ENCODE measurements around the gene STAT6.
"Not testable (repeated sequence)": the region's sequence is repeated elsewhere in the genome, so short reads cannot be mapped to it uniquely, and the experiment has no call there.

STAT6 gene

DNA sequence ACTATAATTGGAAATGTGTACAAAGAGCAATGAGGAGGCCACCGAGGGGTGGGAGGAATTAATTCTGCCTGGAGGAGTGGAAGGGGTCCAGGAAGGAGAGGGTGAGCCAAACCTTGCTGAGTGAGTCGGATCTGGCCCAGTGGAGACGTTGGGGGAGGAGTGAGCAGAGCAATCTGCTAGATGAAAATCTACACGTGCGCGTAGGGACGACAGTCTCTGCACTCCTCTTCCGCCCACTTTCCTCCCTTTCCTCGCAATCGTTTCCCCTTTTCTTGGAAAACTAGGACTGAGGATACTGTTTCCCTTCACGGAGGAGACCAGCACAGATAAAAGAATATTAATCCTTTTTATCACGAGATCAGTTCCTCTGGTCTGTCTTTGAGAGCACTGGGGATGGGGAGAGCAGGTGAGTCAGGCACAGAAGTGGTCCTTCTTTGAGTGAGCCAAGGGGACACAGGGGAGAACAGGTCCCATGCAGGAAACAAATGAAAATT is 25.1 kb downstream of the STAT6 start:
- peak; percentile 31 for DNase-seq

DNA sequence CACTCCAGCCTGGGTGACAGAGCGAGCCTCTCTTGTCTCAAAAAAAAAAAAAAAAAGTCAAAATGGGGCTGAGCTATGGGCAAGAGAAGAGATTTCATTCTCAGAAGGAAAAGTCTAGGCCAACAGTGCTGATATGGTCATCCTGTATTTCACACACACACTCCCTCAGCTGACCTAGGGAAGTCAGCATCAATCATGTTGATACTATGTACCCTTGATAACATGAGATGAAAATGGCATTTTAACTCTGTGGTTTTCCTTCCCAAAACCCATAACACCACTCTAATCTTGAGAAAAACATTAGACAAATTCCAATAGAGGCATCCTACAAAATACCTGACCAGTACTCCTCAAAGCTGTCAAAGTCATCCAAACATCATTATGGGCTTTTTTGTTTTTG is 30.3 kb downstream of the STAT6 start:
- DNase-seq: no peak

DNA sequence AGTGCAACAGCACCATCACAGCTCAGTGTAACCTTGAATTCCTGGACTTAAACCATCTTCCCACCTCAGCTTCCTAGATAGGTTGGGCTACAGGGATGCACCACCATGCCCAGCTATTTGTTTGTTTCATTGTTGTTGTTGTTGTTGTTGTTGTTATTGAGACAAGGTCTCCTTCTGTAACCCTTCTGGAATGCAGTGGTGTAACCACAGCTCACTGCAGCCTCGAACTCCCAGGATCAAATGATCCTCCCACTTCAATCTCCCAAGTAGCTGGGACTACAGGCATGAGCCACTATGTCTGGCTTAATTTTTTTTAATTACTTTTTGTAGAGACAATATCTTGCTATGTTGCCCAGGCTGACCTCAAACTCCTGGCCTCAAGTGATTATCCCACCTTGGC is 31.3 kb downstream of the STAT6 start:
- no peak for DNase-seq

DNA sequence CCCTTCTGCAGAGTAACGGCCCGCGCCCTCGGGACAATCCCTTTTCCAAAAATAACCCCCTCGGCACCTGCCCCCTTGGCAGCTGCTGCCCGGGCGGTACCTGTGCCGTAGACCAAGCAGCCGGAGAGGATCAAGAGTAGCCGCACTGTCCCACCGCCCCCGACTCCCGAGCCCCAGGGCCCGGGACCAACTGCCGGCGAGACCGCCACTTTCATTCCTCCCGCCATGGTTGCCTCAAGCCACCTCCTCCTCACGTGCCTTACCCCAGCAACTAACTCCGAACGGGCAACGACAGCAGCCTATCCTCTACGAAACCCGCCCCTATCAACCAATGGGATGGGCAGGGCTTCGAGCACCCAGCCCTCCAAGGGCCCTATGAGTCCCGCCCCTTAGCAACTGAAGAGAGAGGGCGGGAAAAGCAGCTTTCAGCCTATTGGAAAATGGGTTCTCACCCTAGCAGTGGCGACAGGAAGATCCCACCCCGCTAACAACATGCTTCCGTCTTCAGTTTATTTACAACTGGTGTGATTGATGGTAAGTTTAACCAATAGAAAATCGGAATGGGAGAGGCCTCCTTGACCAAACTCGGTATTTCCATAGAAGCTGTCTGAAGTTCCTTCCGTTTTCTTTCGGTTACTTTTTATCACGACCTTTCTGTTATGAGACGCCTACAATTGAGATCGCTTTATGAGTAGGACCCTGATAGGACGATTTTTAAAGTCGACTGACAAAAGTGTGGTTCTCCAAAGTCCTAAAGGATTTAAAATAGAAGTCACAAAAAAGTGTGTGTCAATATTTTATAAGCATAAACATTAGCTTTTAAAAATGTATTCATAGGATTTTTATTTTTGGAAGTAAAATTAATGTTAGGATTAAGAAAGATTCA is 32.4 kb downstream of the STAT6 start, which contains the start of gene NEMP1:
Gene NEMP1 (minus strand): TSS at position 273 of the 886 bp plus-strand sequence. CDS start 46 bp downstream, at position 227.
- DNase-seq: peak; percentile 96

DNA sequence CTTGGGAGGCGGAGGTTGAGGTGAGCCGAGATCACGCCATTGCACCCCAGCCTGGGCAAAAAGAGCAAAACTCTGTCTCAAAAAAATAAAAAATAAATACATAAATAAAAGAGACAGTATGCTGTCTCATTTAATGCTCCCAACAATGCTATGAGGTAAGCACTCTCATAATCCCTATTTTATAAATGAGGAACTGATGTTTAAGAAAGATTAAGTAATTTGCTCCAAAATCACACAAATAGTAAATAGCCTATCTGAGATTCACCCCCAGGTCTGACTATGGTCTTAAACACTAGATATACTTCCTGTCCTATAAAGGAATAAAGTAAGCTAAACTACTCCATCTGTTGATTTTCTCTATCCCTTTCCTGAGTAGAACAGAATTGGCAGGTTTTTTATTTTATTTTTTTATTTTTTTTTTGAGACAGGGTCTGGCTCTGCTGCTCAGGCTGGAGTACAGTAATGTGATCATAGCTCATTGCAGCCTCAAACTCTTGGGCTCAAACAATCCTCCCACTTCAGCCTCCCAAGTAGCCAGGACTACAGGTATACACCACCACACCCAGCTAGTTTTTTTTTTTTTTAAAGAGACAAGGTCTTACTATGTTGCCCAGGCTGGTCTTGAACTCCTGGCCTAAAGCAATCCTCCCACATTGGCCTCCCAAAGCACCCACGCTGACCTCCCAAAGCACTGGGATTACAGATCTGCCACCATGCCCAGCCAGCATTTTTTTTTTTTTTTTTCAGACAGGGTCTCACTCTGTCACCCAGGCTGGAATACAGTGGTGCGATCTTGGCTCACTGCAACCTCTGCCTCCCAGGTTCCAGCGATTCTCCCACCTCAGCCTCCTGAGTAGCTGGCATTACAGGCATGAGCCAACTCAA is 37.4 kb downstream of the STAT6 start:
- not testable (repeated sequence) for DNase-seq

DNA sequence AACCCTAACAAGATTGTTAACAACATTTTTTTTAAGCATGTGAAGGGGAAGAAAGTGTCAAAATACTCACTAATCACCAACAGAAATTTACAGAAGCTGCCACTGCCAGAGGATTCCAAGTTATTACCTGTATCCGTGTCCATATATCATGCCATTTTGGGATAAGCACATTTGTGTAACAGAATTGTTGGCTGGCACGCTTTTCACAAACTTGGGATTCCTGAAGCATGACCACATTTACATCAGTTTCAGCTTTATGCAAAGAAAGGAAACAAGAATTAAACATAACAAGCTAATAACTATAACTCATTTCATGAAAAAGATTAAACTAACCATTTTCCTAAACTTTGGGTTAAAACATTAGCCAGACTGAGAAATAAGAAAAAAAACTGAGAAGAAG is 38.5 kb downstream of the STAT6 start:
- no peak for DNase-seq

DNA sequence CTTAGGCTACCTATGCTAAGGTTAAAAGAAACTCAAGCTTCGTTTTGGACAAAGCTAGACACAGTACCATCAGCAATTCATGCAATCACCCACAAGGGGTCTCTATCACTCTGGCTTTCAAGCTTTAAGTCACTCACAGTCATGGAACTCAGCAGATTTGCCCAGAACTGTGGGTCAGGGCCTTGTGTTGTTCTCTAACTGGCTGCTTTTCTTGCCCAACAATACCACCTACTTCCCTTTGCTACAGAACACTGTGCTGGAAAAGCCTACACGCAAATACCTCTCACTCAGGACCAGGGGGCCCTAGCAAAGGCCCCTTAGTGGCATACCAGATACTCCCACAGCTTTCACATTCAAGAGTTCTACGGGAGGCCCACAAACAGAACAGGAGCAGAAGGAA is 41.6 kb downstream of the STAT6 start:
- peak; percentile 55 for DNase-seq

DNA sequence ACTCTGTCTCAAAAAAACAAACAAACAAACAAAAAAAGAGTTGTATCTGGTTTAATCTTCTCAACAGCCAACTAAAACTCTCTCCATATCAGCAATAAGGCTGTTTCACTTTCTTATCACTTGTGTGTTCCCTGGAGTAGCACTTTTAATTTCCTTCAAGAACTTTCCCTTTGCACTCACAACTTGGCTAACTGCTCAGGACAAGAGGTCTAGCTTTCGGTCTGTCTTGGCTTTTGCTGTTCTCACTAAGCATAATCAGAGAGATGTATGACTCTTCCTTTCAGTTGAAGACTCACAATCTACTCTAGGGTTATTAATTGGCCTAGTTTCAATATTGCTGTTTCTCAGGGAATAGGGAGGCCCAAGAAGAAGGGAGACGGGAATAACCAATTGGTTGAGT is 44.9 kb downstream of the STAT6 start:
- DNase-seq: no peak

DNA sequence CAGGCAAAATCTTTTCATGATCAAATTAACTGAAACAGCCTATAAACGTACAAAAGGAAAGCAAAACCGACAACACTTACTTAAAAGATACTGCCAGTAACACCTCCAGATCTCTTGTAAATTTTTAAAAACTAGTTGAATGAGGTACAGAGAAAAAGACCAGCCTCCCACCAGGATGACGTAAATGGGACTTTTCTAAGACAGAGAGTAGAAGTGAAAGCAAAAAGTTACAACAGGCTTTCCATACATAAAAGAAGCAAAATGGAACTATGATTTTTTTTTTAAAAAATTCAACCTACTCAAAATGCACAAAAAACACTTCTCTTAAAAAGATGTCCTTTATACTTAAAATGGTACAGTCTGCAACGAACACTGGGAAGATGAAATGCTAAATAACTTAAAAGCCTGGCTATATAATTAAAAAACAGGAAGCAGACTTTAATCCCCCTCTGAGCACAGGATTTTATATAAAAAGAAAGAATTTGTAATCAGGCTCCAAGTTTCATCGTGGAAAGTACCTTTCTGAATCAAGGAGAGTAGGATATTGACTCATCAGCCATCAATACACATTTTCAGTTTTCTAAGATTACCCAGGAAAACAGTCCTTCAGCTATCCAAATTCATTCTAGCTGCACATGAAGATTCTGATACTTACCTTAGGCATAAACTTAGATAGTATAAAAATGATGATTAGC is 47.0 kb downstream of the STAT6 start:
- DNase-seq: peak; percentile 53

DNA sequence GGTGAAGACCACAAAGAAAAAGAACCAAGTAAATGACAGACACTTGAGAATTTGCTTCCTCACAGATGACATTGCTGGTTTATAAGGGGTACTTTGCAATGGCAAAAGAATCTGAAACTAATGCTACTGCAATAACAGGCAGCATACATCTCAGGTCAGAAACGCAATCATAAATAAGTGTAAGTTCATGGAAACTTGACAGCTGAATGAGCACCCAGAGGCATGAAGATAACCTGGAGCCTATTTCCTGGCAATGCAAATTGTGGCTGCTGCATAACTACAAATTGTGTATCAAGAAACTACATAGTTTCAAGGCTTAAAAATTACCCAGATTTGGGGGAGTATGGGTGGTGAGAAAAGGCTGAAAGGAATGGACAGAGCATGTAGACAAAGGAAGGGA is 52.7 kb downstream of the STAT6 start:
- no peak for DNase-seq

DNA sequence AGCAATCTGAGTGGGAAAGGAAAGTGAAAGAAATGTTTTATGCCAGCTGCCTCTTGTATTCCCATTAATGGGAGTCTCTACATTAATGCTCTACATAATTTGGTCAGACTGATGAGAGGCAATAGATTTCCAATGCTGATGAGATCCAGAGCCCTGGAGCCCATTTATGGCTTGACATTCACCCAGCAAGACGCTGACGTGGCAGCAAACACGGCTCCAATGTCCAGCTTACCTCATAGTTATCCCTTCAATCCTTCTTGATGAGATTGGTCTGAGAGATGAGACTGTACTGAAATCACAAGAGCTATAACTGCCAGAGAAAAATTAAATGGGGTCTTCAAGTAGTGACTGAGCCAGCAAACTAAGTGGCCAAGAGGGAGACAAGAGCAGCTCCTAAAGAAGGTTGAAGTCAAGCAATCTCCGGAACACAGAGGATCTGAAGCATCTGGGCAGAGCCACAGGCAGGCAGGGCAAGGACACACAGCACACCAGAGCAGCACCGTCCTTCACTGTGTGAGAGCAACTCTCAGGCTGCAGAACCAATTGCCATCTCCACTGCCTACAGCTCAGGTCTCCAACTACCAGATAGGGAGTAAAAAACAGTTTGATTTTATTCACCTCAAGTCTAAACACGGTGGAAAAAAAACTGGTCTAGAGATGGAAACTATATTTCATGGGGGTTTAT is 54.0 kb downstream of the STAT6 start:
- DNase-seq: no peak

DNA sequence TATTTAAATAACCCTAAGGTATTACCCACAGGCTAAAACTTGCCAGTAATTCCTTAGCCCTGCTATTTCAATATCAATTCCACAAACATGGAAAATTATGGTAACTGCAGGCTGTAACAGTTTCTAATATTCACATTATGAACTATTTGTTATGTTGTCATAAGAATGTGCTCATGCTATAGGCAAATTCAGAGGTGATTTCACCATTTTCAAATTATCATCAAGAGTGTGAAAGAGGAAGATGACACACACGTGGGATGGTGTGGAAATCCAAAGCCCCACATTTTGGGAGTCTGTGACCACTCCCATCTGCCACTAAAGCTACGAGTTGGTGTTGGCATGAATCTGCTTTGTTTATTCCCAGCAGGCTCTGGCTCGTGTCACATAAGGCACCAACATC is 55.3 kb downstream of the STAT6 start:
- DNase-seq: no peak

DNA sequence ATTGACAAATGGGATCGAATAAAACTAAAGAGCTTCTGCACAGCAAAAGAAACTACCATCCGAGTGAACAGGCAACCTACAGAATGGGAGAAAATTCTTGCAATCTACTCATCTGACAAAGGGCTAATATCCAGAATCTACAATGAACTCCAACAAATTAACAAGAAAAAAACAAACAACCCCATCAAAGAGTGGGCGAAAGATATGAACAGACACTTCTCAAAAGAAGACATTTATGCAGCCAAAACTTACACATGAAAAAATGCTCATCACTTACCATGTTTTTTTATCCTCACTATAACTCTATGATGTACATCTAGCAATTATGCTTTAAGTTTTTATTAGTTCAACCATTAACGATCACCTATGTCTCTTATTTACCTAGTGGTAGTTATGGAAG is 57.3 kb downstream of the STAT6 start:
- not testable (repeated sequence) for DNase-seq

DNA sequence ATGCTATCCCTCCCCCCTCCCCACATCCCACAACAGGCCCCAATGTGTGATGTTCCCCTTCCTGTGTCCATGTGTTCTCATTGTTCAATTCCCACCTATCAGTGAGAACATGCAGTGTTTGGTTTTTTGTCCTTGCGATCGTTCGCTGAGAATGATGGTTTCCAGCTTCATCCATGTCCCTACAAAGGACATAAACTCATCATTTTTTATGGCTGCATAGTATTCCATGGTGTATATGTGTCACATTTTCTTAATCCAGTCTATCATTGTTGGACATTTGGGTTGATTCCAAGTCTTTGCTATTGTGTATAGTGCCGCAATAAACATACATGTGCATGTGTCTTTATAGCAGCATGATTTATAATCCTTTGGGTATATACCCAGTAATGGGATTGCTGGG is 58.0 kb downstream of the STAT6 start:
- not testable (repeated sequence) for DNase-seq

DNA sequence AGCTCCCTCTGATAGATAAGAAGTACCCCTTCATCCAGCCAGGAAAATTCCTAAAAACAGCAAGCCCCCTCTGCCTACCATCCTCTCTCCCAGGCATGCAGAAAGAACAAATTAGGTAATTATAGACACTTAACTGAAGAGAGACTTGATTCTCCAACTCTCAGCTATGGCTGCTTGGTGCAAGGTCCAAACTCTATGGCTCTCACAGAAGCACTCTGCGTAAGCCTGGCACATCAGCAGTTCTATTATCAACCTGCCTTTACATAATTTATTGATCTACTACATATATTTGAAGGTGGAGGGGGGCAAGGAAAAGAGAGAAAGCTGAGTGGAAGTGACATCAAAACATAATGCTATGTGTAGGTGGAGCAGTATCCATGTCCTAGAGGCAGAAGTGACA is 60.2 kb downstream of the STAT6 start:
- no peak for DNase-seq

DNA sequence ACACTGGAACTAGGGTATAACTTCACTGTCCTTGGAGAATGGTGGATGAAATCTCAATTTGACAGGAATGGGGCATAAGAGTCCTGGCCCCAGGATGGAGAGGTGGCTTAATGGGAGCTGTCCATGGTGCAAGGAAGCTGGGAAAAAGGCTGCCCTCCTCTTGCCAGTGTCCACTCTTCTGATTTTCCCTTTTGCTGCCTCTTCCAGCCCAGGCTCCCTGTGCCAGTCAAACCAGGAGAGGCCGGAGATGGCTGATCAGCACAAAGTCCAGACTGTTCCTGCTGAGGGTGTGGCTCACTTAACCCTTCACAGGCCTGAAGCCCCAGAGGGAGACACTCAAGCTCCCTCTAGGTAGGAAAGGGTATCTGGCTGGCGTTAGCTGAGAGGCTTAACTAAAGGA is 61.3 kb downstream of the STAT6 start, which contains the start of gene MYO1A:
Gene MYO1A (minus strand): TSS at position 240 of the 400 bp plus-strand sequence. CDS start 1,806 bp downstream, outside the sequence.
- no peak for DNase-seq

DNA sequence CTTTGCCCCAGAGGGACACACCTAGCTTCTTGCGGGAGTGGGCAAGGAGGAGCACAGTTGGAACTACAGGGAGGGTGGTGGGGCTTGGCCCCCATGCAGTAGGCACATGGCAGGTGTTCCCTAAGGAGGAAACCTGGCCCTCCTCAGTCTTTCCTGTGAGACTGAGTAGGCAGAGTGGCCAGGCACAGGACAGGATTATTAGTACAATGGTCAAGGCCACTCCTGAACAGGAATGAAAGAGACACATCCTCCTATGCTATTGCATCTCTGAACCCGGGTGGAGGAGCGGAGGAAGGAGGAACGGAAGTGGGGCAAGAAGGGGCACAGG is 62.1 kb downstream of the STAT6 start:
- no peak for DNase-seq

DNA sequence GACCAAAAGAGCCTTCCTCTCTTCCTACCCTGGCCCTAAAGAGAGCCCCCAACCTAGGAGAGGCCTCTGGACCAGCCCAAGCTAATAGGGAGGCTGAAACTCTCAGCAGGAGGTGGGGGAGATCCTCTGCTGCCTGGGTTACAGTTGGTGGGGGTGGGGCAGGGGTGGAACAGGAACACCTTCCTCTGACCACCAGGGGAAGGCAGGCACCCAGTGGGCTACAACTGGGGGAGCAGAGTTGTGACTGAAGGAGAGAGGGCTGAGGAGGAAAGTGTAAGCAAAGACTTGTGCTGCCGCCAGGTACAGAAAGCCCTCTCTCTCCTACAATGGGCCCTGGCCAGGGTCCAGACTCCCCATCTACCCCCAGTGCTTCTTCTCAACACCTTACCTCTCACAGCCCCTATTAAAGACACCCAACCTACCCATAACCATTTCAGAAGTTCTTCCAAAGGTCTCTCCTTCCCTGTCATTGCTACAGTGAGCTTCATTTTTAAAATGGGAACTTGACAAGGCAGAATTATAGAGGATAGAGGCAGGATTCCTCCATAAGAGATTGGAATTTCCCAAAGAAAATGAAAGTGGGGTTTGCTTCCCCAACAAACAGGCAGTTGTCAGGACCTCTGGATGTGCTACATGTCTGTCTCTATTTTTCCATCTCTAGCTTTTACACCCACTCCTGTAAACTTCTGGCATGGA is 62.6 kb downstream of the STAT6 start:
- no peak for DNase-seq

DNA sequence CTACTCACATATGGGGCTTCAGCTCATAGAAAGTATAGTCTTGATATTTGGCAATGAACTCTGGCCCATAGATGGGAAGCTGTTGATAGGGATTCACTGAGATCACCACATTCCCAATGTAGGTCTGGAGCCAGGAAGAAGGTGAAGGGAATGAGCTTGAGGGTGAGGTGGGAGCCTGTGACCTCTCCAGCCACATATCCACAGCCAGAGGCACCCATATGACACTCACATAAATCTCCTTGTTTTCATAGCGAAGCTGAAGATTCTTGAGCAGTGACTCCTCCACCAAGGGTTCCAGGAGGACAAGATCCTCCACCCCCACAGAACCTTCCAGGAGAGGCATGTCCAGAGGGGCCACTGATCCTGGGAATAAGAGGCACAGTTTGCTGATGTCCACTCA is 63.2 kb downstream of the STAT6 start:
- DNase-seq: no peak

DNA sequence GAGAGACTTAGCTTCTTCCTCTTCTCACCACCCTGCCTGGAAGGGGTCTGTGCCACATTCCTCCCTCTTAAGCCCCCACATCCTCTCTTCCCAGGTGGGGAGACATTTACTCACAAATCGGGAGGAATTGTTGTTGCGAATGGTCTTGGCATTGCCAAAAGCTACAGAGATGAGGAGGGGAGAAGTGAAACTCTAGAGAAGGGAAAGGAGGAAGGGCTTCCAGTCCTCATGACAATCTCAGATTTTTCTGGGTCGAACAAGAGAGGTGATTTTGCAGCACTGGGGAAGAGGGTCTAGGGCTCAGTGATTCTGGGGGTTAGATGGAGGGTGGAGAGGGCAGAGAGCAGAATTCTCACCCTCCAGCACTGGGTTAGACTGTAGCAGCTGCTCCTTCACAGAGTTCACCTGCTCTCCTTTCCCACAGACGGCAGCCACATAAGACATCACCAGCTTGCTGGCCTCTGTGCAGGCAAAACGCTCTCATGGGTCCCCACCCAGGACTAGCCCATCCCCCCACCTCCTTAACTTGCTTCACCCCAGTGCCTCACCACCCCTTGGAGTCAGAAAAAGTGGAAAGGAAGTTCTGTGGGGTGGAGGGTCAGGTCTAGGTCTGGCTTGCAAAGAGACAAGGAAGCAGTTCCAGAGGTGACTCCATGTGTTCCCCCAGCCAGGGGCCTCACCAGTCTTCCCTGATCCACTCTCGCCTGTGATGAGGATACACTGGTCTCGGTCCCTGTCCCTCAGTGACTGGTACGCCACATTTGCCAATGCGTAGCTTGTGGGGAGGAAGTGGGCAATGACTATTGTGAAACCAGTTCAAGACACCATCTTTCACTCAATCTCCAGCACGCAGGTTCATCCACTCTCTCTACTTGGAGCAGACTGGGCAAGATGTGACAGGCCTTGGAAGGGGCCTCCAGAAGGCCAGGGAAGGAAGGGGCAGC is 63.9 kb downstream of the STAT6 start:
- DNase-seq: peak; percentile 39

Measured in activated naive CD4-positive, alpha-beta T cell treated with Interleukin-2 at 50 U/mL for 16 hours (primary cell).